Measurements from ENCODE around the gene PSG3.
"Not testable (repeated sequence)": the region's sequence is repeated elsewhere in the genome, so short reads cannot be mapped to it uniquely, and the experiment has no call there.

PSG3 gene

GRCh38 chr19:42693760-42694350, 46.4 kb downstream of the PSG3 start:
- no peak for DNase-seq (ENCODE audit: low spot score)

DNA sequence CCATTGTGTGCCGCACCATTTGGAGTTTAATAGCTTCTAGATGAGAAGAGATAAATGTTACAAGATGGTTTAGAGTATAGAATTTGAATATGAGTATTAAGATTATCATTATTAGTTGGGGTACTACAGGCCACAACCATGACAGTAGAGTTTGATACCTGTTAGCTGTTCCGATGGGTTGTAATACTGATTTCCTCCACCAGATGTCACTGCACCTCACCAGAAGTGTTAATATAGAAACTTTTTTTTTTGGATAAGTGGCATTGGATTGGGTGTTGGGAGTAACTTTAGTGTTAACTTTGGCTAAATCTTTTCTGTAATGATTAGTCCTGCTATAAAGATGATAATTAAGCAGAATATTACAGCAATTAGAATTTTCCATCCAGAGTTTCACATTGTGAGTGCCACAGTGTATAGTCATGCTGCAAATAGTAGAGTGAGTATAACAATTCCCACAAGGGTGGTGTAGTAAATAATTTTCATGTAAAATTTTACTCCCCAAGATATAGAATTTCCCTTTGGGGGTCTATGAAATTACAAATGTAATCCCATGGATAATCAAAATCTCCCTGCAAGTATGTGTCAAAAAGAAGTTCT, 56.3 kb downstream of the PSG3 start:
- DNase-seq (ENCODE audit: low spot score): peak; percentile 40

- not testable (repeated sequence) for DNase-seq (ENCODE audit: low spot score)
Observed at GRCh38 chr19:42676326-42676725, 64.0 kb downstream of the PSG3 start.

- DNase-seq (ENCODE audit: low spot score): not testable (repeated sequence)
Observed at GRCh38 chr19:42674549-42674948, 65.7 kb downstream of the PSG3 start.

All from hematopoietic multipotent progenitor cell treated with erythropoietin and hydrocortisone succinate and interleukin-3 and kit ligand, for 15 days (in vitro differentiated cells).